ENCODE results near the gene FYTTD1.

Gene FYTTD1

GRCh38 chr3:197793247-197793646 lies 43.6 kb downstream of the FYTTD1 start:
- DNase-seq, result peak in 1 of 3 experiments; percentile 49

DNA sequence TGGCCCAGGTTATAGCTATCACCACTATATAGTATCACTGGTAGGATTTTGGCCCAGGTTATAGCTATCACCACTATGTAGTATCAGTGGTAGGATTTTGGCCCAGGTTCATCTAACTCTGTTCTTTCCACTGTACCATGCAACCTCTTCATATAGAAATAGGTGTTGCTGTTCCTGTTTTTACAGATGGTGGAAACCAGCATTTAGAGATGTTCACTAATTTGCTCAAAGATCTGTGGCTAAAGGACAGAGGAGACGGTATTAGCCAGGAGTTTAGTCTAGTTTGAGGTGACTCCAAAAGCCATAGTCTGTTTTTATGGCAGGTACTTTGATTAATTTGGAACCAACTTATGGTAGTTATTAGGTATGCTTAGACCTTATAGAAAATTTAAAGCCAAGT lies 44.4 kb downstream of the FYTTD1 start:
- DNase-seq, result no peak

DNA sequence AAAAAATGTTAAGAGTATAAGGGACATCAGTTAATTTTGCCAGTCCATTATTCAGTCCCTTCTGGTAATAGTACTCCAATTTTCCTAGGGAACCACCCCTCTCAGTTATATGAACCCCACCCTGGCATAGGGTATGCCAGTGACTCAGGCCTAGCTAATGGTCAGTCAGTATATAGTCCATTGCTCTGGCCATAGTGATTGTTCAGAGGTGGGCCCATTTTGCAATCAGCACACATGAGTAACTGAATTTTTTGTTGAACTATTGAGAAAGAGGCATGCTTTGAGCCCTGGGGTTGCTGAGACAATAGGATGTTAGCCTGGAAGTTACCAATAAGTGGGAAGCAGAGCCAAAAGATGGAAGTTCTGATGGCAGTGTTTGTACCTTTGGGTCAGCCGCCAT lies 45.5 kb downstream of the FYTTD1 start:
- no peak for DNase-seq

DNA sequence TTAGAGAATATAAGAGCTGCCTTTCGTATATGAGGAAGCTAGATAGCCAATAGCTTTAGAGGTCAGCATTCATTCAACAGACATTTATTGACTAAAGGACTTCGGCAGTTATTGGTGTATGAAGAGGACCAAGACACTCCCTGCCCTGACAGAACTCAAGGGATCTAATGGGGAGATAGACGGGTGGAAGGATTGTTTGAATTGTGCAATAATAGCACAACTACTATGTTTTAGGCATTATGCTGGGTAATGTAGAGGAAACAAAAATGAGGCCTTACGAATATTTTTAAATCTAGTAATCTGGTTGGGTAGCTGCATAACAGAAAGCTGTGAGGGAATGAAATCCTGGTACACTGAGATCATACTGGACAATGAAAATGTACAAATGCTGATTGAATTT lies 46.4 kb downstream of the FYTTD1 start:
- no peak for DNase-seq

- DNase-seq, result no peak
Measured at GRCh38 chr3:197798863-197799262, 49.2 kb downstream of the FYTTD1 start.

GRCh38 chr3:197800379-197800778 lies 50.7 kb downstream of the FYTTD1 start:
- DNase-seq, result no peak

GRCh38 chr3:197801891-197802778 lies 52.5 kb downstream of the FYTTD1 start:
- DNase-seq, result no peak

- no peak for DNase-seq
Measured at GRCh38 chr3:197802779-197803459, 53.2 kb downstream of the FYTTD1 start.

DNA sequence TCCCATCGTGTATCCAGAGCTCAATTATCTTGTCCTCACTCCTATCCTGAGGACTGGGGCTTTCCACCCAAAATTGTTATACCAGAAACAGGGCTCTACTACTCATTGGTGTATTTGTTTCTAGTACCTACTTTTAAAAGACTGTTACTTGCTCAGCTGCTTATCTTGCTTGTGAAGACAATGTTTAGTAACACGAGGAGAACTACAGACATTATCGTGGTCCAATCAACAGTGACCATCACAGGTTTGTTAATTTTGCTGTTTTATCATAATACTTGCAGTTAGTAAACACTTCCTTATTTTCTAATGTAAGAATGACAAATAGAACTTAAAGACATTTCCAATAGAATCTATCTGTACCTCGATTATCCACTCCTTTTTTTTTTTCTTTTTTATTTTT lies 54.8 kb downstream of the FYTTD1 start:
- no peak for DNase-seq

DNA sequence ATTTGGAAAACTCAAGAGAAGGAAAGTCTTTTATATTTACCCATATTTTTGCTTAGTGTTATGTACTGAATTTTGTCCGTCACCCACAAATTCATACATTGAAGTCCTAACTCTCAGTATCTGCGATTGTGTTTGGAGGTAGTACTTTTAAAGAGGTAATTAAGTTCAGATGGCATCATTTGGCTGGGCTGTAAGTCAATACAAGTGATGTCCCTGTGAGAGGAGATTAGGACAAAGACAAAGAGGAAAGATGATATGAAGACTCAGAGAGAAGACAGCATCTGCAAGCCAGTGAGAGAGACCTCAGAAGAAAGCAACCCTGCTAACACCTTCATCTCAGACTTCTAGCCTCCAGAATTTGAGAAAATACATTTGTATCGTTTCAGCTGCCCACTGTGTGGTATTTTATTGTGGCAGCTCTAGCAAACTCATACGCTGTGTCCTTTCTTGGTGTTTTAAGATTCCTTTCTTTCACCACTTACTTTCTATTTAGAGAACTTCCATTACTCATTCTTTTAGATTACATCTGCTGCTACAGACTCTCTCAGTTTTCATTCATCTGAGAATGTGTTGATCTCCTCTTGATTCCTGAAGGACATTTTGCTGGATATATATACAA lies 58.4 kb downstream of the FYTTD1 start:
- no peak for DNase-seq

DNA sequence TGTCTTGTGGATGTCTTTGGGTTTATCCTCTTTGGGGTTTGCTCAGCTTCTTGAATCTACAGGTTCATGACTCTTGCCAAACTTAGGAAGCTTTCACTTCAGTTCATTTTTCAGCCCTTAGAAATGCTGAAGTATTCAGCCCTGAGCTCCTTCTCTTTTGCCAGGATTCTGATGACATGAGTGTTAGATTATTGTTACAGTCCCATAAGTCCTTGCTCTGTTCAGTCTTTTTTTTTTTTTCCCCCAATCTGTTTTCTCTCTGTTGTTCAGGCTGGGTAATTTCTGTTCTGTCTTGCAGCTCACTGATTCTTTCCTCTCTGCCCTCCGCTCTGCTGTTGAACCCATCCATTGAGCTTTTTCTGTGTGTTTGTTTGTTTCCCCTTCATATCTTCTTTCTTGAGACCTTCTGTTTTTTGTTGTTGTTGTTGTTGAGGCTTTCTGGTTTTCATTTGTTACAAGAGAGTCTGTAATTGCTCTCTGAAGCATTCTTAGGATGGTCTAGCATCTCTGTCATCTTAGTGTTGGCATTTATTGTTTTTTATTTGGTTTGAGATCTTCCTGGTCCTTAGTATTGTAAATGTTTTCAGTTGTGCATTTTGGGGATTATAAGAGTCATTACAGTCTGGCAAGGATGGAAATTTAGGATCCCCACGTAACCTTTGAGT lies 59.8 kb downstream of the FYTTD1 start:
- no peak for DNase-seq

GRCh38 chr3:197810901-197811300 lies 61.2 kb downstream of the FYTTD1 start:
- no peak for DNase-seq

- DNase-seq, result no peak
Measured at GRCh38 chr3:197811343-197811742, 61.7 kb downstream of the FYTTD1 start.

- DNase-seq, result no peak
Measured at GRCh38 chr3:197814372-197814771, 64.7 kb downstream of the FYTTD1 start.

DNA sequence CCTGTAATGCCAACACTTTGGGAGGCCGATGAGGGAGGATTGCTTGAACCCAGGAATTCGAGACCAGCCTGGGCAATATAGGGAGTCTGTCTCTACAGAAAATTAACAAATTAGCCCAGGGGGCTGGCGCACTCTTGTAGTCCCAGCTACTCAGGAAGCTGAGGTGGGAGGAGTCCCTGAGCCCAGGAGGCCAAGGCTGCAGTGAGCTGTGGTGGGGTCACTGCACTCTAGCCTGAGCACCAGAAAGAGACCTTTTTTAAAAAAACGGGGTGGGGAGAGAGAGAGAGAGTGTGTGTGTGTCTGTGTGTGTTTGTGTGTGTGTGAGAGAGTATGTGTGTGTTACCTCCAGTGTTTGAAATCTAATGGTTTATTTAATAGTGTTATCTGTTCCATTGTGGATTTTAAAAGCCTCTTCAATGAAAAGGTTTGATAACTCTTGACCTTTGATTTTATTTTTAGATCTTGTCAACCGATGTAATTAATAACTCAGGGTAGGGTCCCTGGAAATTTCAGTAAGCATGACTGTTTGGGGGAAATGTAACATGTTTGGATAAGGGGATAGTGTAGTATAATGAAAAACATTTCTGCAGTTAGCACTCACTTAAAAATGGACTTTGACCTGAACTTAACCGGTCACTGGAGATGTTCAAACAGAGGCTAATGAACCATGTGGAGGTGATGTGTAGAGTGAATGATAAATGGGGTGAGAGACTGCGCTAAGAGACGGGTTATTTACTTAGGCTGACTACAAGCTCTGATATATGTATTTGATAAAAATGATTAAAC lies 71.1 kb downstream of the FYTTD1 start:
- DNase-seq, result peak in 1 of 3 experiments; percentile 11

- DNase-seq, result no peak
Measured at GRCh38 chr3:197829397-197830045, 79.8 kb downstream of the FYTTD1 start.

DNA sequence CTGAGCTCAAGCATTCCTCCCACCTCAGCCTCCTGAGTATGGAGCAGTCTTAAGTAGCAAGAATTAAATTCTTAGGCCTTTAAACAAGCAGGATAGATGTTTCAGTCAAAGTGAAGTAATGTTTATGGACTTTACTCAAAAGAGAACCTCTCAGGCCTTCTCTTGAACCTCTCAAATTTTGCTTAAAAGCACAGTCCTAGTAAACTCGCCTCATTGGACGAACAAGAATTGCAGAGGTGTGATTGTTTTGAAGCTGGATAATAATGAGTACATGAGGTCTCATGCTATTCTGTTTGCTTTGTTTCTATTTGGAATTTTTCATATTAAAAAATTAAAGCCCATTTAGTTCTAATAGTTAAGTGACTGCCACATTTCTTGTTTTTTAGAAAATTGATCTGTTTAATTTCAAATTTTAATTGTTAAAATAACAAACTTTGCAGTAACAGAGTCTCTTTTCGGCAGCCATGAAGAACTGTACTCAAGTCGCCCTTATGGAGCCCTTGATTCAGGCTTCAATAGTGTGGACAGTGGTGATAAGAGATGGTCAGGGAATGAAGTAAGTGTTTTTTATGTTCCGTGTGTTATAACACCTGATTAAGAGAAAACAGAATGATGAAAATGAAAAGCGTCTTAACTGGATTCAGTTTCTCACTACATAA lies 80.8 kb downstream of the FYTTD1 start:
- DNase-seq, result no peak

GRCh38 chr3:197830967-197831313 lies 81.3 kb downstream of the FYTTD1 start:
- no peak for DNase-seq

DNA sequence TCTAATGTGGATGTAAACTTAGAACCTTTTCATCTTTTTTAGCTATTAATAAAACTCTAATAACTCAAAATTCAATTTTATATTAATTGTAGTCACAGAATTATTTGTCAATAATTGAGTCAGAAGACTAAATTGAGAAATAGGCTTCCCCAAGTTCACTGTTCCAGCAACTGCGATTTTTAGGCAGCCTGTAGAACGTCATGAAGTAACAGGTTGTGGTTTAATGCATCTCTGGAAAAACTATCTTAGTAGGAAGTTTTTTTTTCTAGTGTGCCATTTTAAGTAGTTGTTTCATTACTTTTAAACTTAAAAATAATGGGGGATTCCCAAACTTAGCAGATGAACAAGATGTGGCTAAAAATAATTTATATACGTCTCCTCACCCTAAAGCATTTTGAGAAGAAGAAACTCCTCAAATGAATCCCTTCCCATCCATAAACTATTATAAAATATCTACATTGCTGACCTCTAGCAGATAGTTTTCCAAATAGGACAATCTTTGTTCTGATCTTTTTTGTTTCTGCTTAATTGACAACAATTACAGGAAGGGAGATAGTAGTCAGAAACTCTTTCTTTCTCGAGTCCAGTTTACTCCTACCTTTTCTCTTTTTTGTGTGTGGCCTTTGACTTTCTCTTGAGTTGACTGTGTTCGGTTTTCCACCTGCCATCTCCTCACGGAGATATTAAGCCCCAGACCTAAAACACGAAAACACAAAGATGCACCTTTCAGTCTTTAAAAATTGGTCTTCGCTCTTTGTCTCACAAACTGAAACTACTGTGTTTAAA lies 84.4 kb downstream of the FYTTD1 start:
- no peak for DNase-seq

DNA sequence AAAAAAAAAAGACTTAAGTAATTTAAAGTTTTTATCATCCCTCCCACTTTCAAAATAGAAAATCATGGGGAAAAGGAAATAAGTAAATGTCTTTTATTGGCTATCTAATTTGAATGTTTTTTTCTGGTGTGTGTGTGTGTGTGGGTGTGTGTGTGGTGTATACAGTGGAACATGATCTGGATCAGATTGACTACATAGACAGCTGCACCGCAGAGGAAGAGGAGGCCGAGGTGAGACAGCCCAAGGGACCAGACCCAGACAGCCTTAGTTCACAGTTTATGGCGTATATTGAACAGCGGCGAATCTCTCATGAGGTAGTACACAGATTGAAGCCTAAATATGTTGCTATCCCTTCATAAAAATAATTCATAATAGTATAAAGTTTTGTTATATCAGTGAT lies 85.8 kb downstream of the FYTTD1 start:
- no peak for DNase-seq

DNA sequence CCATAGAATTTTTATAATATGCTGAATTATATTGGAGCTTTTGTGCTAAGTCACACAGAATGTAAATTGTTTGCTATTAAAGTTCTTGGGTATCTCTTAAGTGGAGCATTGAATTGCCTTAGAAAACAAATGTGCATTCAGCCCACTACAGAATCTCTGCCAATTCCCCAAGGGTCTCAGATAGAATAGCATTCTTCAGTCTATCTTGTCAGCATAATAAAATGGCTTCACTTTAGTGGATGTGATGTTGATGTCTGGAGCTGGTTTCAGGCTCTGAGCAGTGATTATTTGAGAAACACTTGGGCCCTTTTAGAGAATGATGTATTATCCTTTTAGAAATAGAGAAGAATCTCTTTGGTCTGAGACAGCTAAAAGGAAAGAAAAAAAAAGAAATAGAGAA lies 86.6 kb downstream of the FYTTD1 start:
- DNase-seq, result peak in 1 of 3 experiments; percentile 74

All from NCI-H1417 (cell line).